B cell (primary cell): ENCODE data around the gene DIO2. TPM values are rescaled to one million over a fixed set of nuclear protein-coding genes. Genes with fewer than 3 reads are reported as not detected.

Experiments
- ATAC-seq: fragments of 200-7000 bp; cut with Tn5 transposase; one replicate; pipeline ENCODE4 v1.10.0; 2021; ENCODE audit warnings: low read depth, mild to moderate bottlenecking, moderate number of reproducible peaks, moderate library complexity
- CTCF ChIA-PET: fragments of 350-600 bp; sonication (Branson Sonifier 250); formaldehyde crosslinking; loops from one replicate; lab custom pipeline; 2021; ENCODE audit warnings: antibody characterized with exemption, inconsistent platforms; lab: Charles Lee
- POLR2A ChIA-PET: fragments of 350-600 bp; sonication (Branson Sonifier 250); formaldehyde crosslinking; loops from one replicate; lab custom pipeline; 2021; ENCODE audit warnings: antibody characterized with exemption; lab: Charles Lee
- DNase-seq: peaks from one replicate; pipeline ENCODE4 v3.0.0; 2013
- H2AFZ ChIP-seq: 2 replicates; pipeline ENCODE4 v1.6.1; 2012; ENCODE audit warnings: mild to moderate bottlenecking, low read depth, low read length; ENCODE audit not compliant: insufficient read depth, poor library complexity, severe bottlenecking
- H3K27ac ChIP-seq, 2 donors: 1 replicate in 1 of 2; 2 replicates in 1 of 2; pipeline ENCODE4 v1.5.1; 2012 to 2013; ENCODE audit warnings: low read length in 2 of 2, mild to moderate bottlenecking in 2 of 2, moderate library complexity in 1 of 2
- H3K27me3 ChIP-seq, 4 experiments: fragments of 200-600 bp in 1 of 4; sonication (generic) in 1 of 4; replicated peaks in 1 of 4; 1 replicate in 2 of 4; 2 replicates in 2 of 4; pipeline versions ENCODE4 v1.6.1 to v1.7.0; 2013 to 2016; ENCODE audit warnings: low read length in 3 of 4, mild to moderate bottlenecking in 2 of 4, mixed read lengths in 1 of 4, moderate library complexity in 1 of 4; ENCODE audit not compliant: insufficient read depth in 4 of 4, control insufficient read depth in 3 of 4; ENCODE audit errors: control extremely low read depth in 1 of 4
- H3K36me3 ChIP-seq, 2 experiments: replicated peaks in 1 of 2; 1 replicate in 1 of 2; 2 replicates in 1 of 2; pipeline versions ENCODE4 v1.6.1 to v1.7.1; 2013; ENCODE audit warnings: low read length in 1 of 2; ENCODE audit not compliant: insufficient read depth in 2 of 2, control insufficient read depth in 1 of 2; ENCODE audit errors: control extremely low read depth in 1 of 2, extremely low read depth in 1 of 2
- H3K4me1 ChIP-seq, 2 donors: fragments of 200-600 bp in 1 of 2; sonication (generic) in 1 of 2; 1 replicate in 1 of 2; 2 replicates in 1 of 2; pipeline versions ENCODE4 v1.5.1 to v1.6.1; 2013 to 2017; ENCODE audit warnings: low read length in 2 of 2; ENCODE audit not compliant: control insufficient read depth in 2 of 2, insufficient read depth in 2 of 2
- H3K4me2 ChIP-seq: replicated peaks from 2 replicates; pipeline ENCODE3; 2012; ENCODE audit warnings: mild to moderate bottlenecking, low read depth, low read length; ENCODE audit not compliant: poor library complexity, severe bottlenecking
- H3K4me3 ChIP-seq, 5 experiments: fragments of 200-600 bp in 1 of 5; sonication (generic) in 1 of 5; 1 replicate in 3 of 5; 2 replicates in 2 of 5; pipeline versions ENCODE4 v1.5.1 to v1.7.0; 2011 to 2016; ENCODE audit warnings: low read length in 4 of 5, mild to moderate bottlenecking in 4 of 5, low read depth in 2 of 5, control low read depth in 1 of 5, moderate library complexity in 1 of 5; ENCODE audit not compliant: insufficient read depth in 1 of 5; ENCODE audit errors: control extremely low read depth in 1 of 5, extremely low read depth in 1 of 5
- H3K79me2 ChIP-seq: fragments of 200-600 bp; sonication (generic); one replicate; pipeline ENCODE4 v1.6.0; 2016; ENCODE audit warnings: low read length; ENCODE audit not compliant: control insufficient read depth, insufficient read depth
- H3K9ac ChIP-seq: fragments of 200-600 bp; sonication (generic); 2 replicates; pipeline ENCODE4 v1.6.1; 2017; ENCODE audit warnings: mild to moderate bottlenecking, low read length, moderate library complexity
- H3K9me3 ChIP-seq, 3 donors: one replicate each; pipeline versions ENCODE4 v1.6.1 to v1.7.1; 2013; ENCODE audit warnings: low read length in 2 of 3; ENCODE audit not compliant: control insufficient read depth in 2 of 3, insufficient read depth in 1 of 3; ENCODE audit errors: control extremely low read depth in 1 of 3
- H4K20me1 ChIP-seq: 2 replicates; pipeline ENCODE4 v1.6.0; 2012; ENCODE audit warnings: mild to moderate bottlenecking, low read length; ENCODE audit not compliant: insufficient read depth, control insufficient read depth, poor library complexity, severe bottlenecking
- H3K27ac Mint-ChIP-seq: one replicate; pipeline ENCODE4 v1.8.0; 2021; ENCODE audit warnings: mixed read lengths
- H3K27me3 Mint-ChIP-seq: one replicate; pipeline ENCODE4 v1.8.0; 2021; ENCODE audit warnings: mixed read lengths
- H3K4me1 Mint-ChIP-seq: one replicate; pipeline ENCODE4 v1.8.0; 2021; ENCODE audit warnings: mixed read lengths
- H3K4me3 Mint-ChIP-seq: one replicate; pipeline ENCODE4 v1.8.0; 2021; ENCODE audit warnings: mixed read lengths
- H3K9me3 Mint-ChIP-seq: one replicate; pipeline ENCODE4 v1.8.0; 2022; ENCODE audit warnings: mixed read lengths; ENCODE audit not compliant: insufficient read depth
- CTCF ChIP-seq: fragments of 200-600 bp; IDR thresholded peaks from one replicate; pipeline ENCODE4 v1.8.0; 2022; ENCODE audit warnings: antibody characterized with exemption, mild to moderate bottlenecking
- EZH2 ChIP-seq: IDR thresholded peaks from 2 replicates; pipeline ENCODE4 v1.6.1; 2012; ENCODE audit warnings: borderline replicate concordance, low read depth, mild to moderate bottlenecking, moderate library complexity, low read length; ENCODE audit not compliant: insufficient read depth, poor library complexity, severe bottlenecking
- WGBS: methylation state at CpG from one replicate; pipeline ENCODE4 v1.1.5; 2013; ENCODE audit warnings: missing lambda C conversion rate; ENCODE audit not compliant: insufficient coverage; 5-methylcytosine and 5-hydroxymethylcytosine counted together
- intact Hi-C: fragments of 100-400 bp; cut with micrococcal nuclease; formaldehyde crosslinking; loops from one replicate; pipeline ENCODE4 v1.10.0; 2022
- polyA plus RNA-seq: library from polyadenylated mRNA; depleted of rRNA; stranded (reverse); fragments of >200 nt; gene quantifications from 2 replicates; pipeline ENCODE4 v1.2.3, GENCODE V29; 2012
- total RNA-seq, 2 donors: library from RNA; stranded (reverse); fragments of 120-200 nt in 1 of 2; gene quantifications; 1 replicate in 1 of 2; 2 replicates in 1 of 2; pipeline versions ENCODE4 v1.2.3 to v1.2.4, GENCODE V29; 2013 to 2022

DIO2 gene
- total and polyA plus RNA-seq, 2 donors (not counting 1 experiment from before 2014, with no cell fraction given) = not detected

GRCh38 chr14:80167793-80168448 is 43.4 kb downstream of the DIO2 start:
- Mint-ChIP-seq H3K9me3 (no peaks in the 10 kb centered on the region), H3K27ac (no peak overlapping the region), H3K4me3 (no peak overlapping the region), H3K27me3 (no peaks in the 10 kb centered on the region), H3K4me1 (no peaks in the 10 kb centered on the region)
- H3K27me3 ChIP-seq = no peaks in the 10 kb centered on the region
- H3K27ac ChIP-seq = no peak overlapping the region
- ChIA-PET CTCF (no interaction called here), POLR2A (no interaction called here)
- intact Hi-C loops = no loop called here
- no peaks in the 10 kb centered on the region for H3K36me3 ChIP-seq
- no peak overlapping the region for H2AFZ ChIP-seq
- H4K20me1 ChIP-seq = no peaks in the 10 kb centered on the region
- no peak for DNase-seq
- ATAC-seq = no peak
- H3K9ac ChIP-seq = no peak overlapping the region
- TF ChIP-seq EZH2 = no peak
- TF ChIP-seq CTCF = no peak
- no peaks in the 10 kb centered on the region for H3K4me1 ChIP-seq
- no peak overlapping the region for H3K4me3 ChIP-seq
- no peak overlapping the region for H3K4me2 ChIP-seq
- WGBS = 89% methylated on average over 3 of the region's 6 CpGs
- H3K79me2 ChIP-seq = no peaks in the 10 kb centered on the region
- peaks cover 0 to 4% (median 0%) of the 10 kb centered on the region in 3 donors for H3K9me3 ChIP-seq

- WGBS = no CpG with 5 or more reads among the region's 9 CpGs
- intact Hi-C loops = no loop called here
- Histone ChIP-seq H3K4me1 (no peaks in the 10 kb centered on the region), H3K36me3 (no peaks in the 10 kb centered on the region), H2AFZ (no peak overlapping the region), H3K9me3 (peaks cover 0 to 4% (median 0%) of the 10 kb centered on the region in 3 donors), H3K27ac (no peak overlapping the region), H4K20me1 (no peaks in the 10 kb centered on the region), H3K4me2 (no peak overlapping the region), H3K79me2 (no peaks in the 10 kb centered on the region), H3K9ac (no peak overlapping the region), H3K27me3 (no peaks in the 10 kb centered on the region), H3K4me3 (no peak overlapping the region)
- TF ChIP-seq EZH2 (no peak), CTCF (no peak)
- ChIA-PET CTCF (no interaction called here), POLR2A (no interaction called here)
- no peaks in the 10 kb centered on the region for H3K27me3 Mint-ChIP-seq
- no peaks in the 10 kb centered on the region for H3K9me3 Mint-ChIP-seq
- no peaks in the 10 kb centered on the region for H3K4me1 Mint-ChIP-seq
- no peak for DNase-seq
- no peak for ATAC-seq
- no peak overlapping the region for H3K27ac Mint-ChIP-seq
- no peak overlapping the region for H3K4me3 Mint-ChIP-seq
Measured at GRCh38 chr14:80164991-80165721, 46.1 kb downstream of the DIO2 start.
